Retinal pigment epithelial cell (primary cell): ENCODE measurements around the gene CHST15.

ENCODE experiments used
- DNase-seq: peaks from one replicate; pipeline ENCODE4 v3.0.0-alpha.2; 2010; ENCODE audit warnings: low read depth
- H3K4me3 ChIP-seq: 2 replicates; pipeline ENCODE4 v1.5.1; 2011; ENCODE audit warnings: mild to moderate bottlenecking, low read length, control low read depth, moderate library complexity
- CTCF ChIP-seq: conservative IDR thresholded peaks from 2 replicates; pipeline ENCODE4 v1.5.1; 2011; ENCODE audit warnings: low read depth, low read length, control low read depth, inconsistent platforms

CHST15 gene

DNA sequence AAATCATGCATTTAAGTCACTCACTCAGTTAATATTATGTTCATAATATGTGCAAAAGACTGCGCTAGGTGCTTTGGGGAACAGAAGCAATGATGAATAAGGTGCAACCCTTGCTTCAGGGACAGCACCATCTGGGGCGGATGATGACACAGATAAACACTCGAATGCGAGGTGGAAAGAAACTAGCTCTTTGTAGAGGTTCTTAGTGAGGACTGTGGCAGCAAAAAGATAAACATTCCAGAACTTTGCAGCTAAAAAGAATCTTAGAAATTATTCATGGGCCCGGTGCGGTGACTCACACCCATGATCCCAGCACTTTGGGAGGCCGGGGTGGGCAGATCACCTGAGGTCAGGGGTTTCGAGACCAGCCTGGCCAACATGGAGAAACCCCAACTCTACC is 29.8 kb upstream of the CHST15 start:
- no peak overlapping the region for H3K4me3 ChIP-seq
- DNase-seq = no peak
- TF ChIP-seq CTCF = no peak

DNA sequence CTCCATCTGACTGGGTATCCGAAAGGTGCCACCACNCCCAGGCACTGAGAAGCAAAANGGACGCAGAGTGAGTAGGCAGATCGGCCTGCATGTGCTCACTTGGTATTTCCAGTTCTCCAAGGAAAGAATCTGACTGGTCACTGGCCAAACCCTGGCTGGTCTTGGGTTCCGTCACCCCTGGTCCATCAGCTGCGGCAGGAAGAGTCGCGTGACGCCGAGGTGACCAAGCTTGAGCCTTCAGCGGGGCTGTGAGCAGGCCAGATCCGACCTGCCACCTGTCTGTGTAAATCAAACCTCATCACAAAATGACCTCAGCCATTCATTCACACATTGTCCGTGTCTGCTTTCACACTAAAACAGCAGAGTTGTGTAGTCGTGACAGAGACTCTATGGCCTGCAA is 28.8 kb upstream of the CHST15 start:
- H3K4me3 ChIP-seq = no peak overlapping the region
- no peak for TF ChIP-seq CTCF
- DNase-seq = no peak

DNA sequence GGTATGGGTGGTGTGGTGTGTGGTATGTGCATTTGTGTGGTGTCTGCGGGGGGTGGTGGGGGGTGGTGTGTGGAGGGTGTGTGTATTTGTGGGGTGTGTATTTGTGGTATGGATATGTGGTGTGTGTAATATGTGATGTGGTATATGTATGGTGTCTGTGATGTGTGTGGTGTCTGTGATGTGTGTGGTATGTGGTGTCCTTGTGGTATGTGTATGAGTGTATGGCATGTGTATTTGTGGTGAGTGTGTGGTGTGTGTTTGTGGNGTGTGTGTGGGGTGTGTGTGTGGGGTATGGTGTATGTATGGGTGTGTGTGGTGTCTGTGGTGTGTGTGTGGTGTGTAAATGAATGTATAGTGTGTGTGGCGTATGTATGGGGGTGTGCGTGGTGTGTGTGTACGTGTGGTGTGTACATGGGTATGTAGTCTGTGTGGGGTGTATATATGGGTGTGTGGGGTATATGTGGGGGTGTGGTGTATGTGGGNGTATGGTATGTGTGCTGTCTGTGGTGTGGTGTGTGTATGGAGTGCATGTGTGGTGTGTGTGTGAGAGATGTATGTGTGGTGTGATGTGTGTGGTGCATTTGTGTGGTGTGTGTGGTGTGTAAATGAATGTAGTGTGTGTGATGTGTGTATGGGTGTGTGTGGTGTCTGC is 27.1 kb upstream of the CHST15 start:
- DNase-seq = no peak
- no peak overlapping the region for H3K4me3 ChIP-seq
- TF ChIP-seq CTCF = no peak

GRCh38 chr10:124119946-124120345 is 26.5 kb upstream of the CHST15 start:
- no peak for TF ChIP-seq CTCF
- DNase-seq = no peak
- no peak overlapping the region for H3K4me3 ChIP-seq

DNA sequence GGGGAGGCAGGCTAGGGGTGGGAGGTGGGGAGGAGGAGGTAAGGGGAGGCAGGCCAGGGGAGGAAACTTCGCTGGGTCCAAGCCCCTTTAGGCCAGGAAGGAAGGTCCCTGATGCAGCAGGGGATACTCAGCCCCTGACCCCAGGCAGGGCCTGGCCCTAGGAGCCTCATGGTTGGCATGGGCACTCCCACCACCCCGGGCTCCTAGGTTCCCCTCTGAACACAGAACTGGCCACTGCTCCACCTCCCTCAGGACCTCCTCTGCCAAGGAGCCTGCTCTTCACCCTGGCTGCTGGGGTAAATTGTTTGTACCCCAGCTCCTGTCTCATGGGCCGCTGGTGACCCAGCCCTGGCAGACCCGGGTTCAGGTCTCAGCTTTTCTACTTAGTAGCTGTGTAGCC is 25.8 kb upstream of the CHST15 start:
- TF ChIP-seq CTCF = no peak
- DNase-seq = no peak
- H3K4me3 ChIP-seq = no peak overlapping the region

GRCh38 chr10:124117833-124118232 is 24.4 kb upstream of the CHST15 start:
- DNase-seq = no peak
- no peak for TF ChIP-seq CTCF
- no peak overlapping the region for H3K4me3 ChIP-seq

GRCh38 chr10:124117511-124117785 is 24.1 kb upstream of the CHST15 start:
- DNase-seq = no peak
- no peak overlapping the region for H3K4me3 ChIP-seq
- no peak for TF ChIP-seq CTCF
